H1 (cell line): ENCODE data around the gene ISG20L2.

Source experiments
- CREB1 ChIP-seq: IDR thresholded peaks from 2 replicates; pipeline ENCODE4 v1.6.1; 2012; ENCODE audit warnings: inconsistent platforms
- EZH2 ChIP-seq: fragments of 200-600 bp; sonication (generic); IDR thresholded peaks from 2 replicates; pipeline ENCODE4 v1.7.1; 2012; ENCODE audit warnings: low read depth, mild to moderate bottlenecking, moderate library complexity, low read length, inconsistent platforms; ENCODE audit not compliant: severe bottlenecking
- JUN ChIP-seq: IDR thresholded peaks from 2 replicates; pipeline ENCODE4 v1.6.1; 2011; ENCODE audit warnings: low read depth, mild to moderate bottlenecking, improper control_type of control experiment, low read length
- MAFK ChIP-seq: IDR thresholded peaks from 2 replicates; pipeline ENCODE4 v1.6.1; 2012; ENCODE audit warnings: low read depth, mild to moderate bottlenecking, improper control_type of control experiment, low read length
- POLR2A ChIP-seq, 2 experiments: IDR thresholded peaks; 1 replicate in 1 of 2; 2 replicates in 1 of 2; pipeline ENCODE4 v1.6.1; 2011; ENCODE audit warnings: low read depth in 2 of 2, low read length in 2 of 2, mild to moderate bottlenecking in 2 of 2; ENCODE audit errors: control extremely low read depth in 1 of 2
- POLR2AphosphoS5 ChIP-seq: IDR thresholded peaks from 2 replicates; pipeline ENCODE4 v1.6.1; 2011; ENCODE audit warnings: low read depth, low read length
- SIN3A ChIP-seq, 2 experiments: IDR thresholded peaks in 1 of 2; conservative IDR thresholded peaks in 1 of 2; 2 replicates each; pipeline ENCODE4 v1.6.1; 2011 to 2012; ENCODE audit warnings: low read length in 2 of 2, improper control_type of control experiment in 1 of 2, low read depth in 1 of 2, mild to moderate bottlenecking in 1 of 2
- SP1 ChIP-seq: IDR thresholded peaks from 2 replicates; pipeline ENCODE4 v1.6.1; 2011; ENCODE audit warnings: low read depth, low read length
- SRF ChIP-seq: IDR thresholded peaks from 2 replicates; pipeline ENCODE4 v1.6.1; 2011; ENCODE audit warnings: mild to moderate bottlenecking, low read depth, low read length, moderate library complexity
- TAF1 ChIP-seq: IDR thresholded peaks from 2 replicates; pipeline ENCODE4 v1.6.1; 2011; ENCODE audit warnings: mild to moderate bottlenecking, low read depth, low read length
- YY1 ChIP-seq: IDR thresholded peaks from 2 replicates; pipeline ENCODE4 v1.6.1; 2011; ENCODE audit warnings: low read depth, mild to moderate bottlenecking, low read length
- TF ChIP-seq, protein P1 (sequence below), 3 experiments: IDR thresholded peaks; 1 replicate in 2 of 3; 2 replicates in 1 of 3; pipeline versions ENCODE4 v1.5.1 to v1.6.1; 2011; ENCODE audit warnings: low read length in 3 of 3, mild to moderate bottlenecking in 3 of 3, inconsistent platforms in 2 of 3, low read depth in 1 of 3, moderate library complexity in 1 of 3; ENCODE audit not compliant: insufficient read depth in 1 of 3; ENCODE audit errors: control extremely low read depth in 1 of 3

DNA sequence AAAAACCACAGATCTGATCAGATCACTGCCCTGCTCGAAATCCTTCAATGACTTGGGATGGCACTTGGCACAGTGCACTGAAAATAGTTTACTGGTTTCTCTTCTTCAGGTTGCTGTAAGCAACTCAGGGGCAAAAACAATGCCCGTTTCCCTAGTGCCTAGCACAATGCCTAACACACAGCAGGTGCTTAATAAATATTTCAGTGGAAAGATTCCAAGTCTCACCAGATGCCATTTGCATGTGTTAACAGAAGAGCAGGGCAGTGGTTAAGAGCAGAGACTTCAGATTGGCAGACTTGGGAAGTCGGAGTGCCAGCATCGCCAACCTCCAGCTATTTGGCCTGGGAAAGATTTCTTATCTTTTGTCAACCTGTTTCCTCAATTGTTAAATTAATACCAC lies 11.2 kb downstream of the ISG20L2 start:
- TF ChIP-seq CREB1 = no peak
- TF ChIP-seq, protein P1, sequence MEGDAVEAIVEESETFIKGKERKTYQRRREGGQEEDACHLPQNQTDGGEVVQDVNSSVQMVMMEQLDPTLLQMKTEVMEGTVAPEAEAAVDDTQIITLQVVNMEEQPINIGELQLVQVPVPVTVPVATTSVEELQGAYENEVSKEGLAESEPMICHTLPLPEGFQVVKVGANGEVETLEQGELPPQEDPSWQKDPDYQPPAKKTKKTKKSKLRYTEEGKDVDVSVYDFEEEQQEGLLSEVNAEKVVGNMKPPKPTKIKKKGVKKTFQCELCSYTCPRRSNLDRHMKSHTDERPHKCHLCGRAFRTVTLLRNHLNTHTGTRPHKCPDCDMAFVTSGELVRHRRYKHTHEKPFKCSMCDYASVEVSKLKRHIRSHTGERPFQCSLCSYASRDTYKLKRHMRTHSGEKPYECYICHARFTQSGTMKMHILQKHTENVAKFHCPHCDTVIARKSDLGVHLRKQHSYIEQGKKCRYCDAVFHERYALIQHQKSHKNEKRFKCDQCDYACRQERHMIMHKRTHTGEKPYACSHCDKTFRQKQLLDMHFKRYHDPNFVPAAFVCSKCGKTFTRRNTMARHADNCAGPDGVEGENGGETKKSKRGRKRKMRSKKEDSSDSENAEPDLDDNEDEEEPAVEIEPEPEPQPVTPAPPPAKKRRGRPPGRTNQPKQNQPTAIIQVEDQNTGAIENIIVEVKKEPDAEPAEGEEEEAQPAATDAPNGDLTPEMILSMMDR (IDR thresholded peaks at IDR 0.05; ENCODE audit: control extremely low read depth in 1 of 3, insufficient read depth in 1 of 3, low read depth in 1 of 3, low read length in 3 of 3) = no peak
- TF ChIP-seq MAFK = no peak
- no peak for TF ChIP-seq SIN3A (conservative IDR thresholded peaks at IDR 0.05 in 1 of 2, IDR thresholded peaks at IDR 0.05 in 1 of 2; ENCODE audit: low read depth in 1 of 2, low read length in 2 of 2)
- TF ChIP-seq POLR2A (IDR thresholded peaks at IDR 0.05; ENCODE audit: control extremely low read depth in 1 of 2, low read depth in 2 of 2, low read length in 2 of 2) = no peak
- TF ChIP-seq JUN = no peak
- TF ChIP-seq POLR2AphosphoS5 = no peak
- no peak for TF ChIP-seq TAF1
- TF ChIP-seq SP1 = no peak
- TF ChIP-seq YY1 = no peak
- TF ChIP-seq EZH2 = no peak
- no peak for TF ChIP-seq SRF
